ENCODE results near the gene CNTNAP5. TPM values are rescaled to one million over a fixed set of nuclear protein-coding genes. Genes with fewer than 3 reads are reported as not detected.

Gene CNTNAP5
- total and polyA plus RNA-seq, 2 of the 13 experiments (the other 11 are each of a cell fraction or from before 2014, with no cell fraction given): not detected

DNA sequence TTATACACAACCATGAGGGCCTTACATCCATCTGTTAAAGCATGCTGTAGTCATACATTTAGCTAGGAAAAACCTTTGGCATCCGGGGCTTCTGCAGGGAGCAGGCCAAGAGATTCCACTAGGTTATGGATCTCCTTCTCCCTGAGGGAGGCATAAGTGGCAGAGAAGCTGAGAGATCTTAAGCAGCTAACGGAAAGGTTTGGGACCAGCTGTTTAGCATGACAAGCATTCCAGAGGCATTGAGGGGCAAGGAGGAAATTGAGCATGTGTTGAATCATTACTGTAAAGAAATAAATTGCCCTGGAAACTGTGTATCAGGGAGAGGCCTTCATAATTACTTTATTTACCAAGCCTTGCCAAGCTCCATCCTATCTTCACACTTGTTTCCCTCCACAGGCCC lies 643.1 kb downstream of the CNTNAP5 start:
- no peak overlapping the region for H2AFZ ChIP-seq (ENCODE audit: low read length)
- H3K27ac ChIP-seq (ENCODE audit: extremely low read length, insufficient read depth, low read length): no peak overlapping the region
- H3K79me2 ChIP-seq (ENCODE audit: insufficient read depth, low read length): no peaks in the 10 kb centered on the region
- DNase-seq (ENCODE audit: low spot score) (no peak), FAIRE-seq (no peak), ATAC-seq (no peak)
- in situ Hi-C loops (cut with HindIII; ENCODE audit: extremely low pct_ligation_motif_present, low pct_unique_long_range_greater_than_20kb) (no loop called here), intact Hi-C loops (cut with micrococcal nuclease; ENCODE audit: unreplicated experiment) (no loop called here)
- H4K20me1 ChIP-seq (ENCODE audit: insufficient read depth, low read length): no peaks in the 10 kb centered on the region
- BruUV-seq (replicated peaks): no TSS peak
- ChIA-PET CTCF (ENCODE audit: low intra/inter-chr PET ratio, low total read pairs) (no interaction called here), POLR2A (no interaction called here)
- H3K4me3 ChIP-seq (replicated peaks in 1 of 3; ENCODE audit: insufficient read depth in 1 of 3, low read depth in 2 of 3, low read length in 3 of 3): no peak overlapping the region
- no peaks in the 10 kb centered on the region for H3K27me3 ChIP-seq (ENCODE audit: control insufficient read depth in 1 of 2, insufficient read depth in 2 of 2, low read length in 2 of 2)
- no peaks in the 10 kb centered on the region for H3K4me1 ChIP-seq (ENCODE audit: insufficient read depth, low read length)
- no peak overlapping the region for H3K9ac ChIP-seq (ENCODE audit: insufficient read depth, low read depth, low read length)
- H3K4me2 ChIP-seq (ENCODE audit: low read depth, low read length): no peak overlapping the region
- H3K36me3 ChIP-seq (replicated peaks in 1 of 2; ENCODE audit: control insufficient read depth in 1 of 2, insufficient read depth in 2 of 2, low read length in 2 of 2): no peaks in the 10 kb centered on the region
- 7% methylated on average over 2 of the region's 2 CpGs for WGBS (ENCODE audit: low lambda C conversion rate)
- no peak for TF ChIP-seq ZNF451 (CRISPR knock-in tag; IDR thresholded peaks at IDR 0.05)
- TF ChIP-seq, protein P1, sequence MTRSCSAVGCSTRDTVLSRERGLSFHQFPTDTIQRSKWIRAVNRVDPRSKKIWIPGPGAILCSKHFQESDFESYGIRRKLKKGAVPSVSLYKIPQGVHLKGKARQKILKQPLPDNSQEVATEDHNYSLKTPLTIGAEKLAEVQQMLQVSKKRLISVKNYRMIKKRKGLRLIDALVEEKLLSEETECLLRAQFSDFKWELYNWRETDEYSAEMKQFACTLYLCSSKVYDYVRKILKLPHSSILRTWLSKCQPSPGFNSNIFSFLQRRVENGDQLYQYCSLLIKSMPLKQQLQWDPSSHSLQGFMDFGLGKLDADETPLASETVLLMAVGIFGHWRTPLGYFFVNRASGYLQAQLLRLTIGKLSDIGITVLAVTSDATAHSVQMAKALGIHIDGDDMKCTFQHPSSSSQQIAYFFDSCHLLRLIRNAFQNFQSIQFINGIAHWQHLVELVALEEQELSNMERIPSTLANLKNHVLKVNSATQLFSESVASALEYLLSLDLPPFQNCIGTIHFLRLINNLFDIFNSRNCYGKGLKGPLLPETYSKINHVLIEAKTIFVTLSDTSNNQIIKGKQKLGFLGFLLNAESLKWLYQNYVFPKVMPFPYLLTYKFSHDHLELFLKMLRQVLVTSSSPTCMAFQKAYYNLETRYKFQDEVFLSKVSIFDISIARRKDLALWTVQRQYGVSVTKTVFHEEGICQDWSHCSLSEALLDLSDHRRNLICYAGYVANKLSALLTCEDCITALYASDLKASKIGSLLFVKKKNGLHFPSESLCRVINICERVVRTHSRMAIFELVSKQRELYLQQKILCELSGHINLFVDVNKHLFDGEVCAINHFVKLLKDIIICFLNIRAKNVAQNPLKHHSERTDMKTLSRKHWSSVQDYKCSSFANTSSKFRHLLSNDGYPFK (CRISPR knock-in tag; IDR thresholded peaks at IDR 0.05; ENCODE audit: borderline replicate concordance): no peak
- no peak for TF ChIP-seq MEIS2 (CRISPR knock-in tag; IDR thresholded peaks at IDR 0.05)
- TF ChIP-seq, protein P2, sequence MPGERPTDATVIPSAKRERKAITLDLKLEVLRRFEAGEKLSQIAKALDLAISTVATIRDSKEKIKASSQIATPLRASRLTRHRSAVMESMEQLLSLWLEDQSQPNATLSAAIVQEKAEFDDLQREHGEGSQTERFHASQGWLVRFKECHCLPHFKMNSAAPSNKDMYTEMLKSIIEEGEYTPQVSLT (CRISPR knock-in tag; IDR thresholded peaks at IDR 0.05; ENCODE audit: borderline replicate concordance, low read depth): no peak
- no peaks in the 10 kb centered on the region for H3K9me3 ChIP-seq (ENCODE audit: low read length)

DNA sequence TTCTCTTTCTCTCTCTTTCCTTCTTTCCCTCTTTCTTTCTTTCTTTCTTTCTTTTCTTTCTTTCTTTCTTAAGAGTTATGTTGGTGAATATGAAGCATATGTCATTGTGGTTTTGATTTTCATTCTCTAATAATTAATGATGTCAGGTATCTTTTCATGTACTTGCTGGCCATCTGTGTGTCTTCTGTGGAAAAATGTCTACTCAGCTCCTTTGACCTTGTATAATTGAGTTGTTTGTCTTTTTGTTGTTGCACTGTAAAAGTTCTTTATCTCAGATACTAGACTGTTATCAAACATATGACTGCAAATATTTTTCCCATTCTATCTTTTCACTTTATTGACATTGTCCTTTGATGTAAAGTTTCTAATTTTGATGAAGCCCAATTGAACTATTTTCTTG lies 645.1 kb downstream of the CNTNAP5 start:
- Histone ChIP-seq H3K79me2 (ENCODE audit: insufficient read depth, low read length) (no peaks in the 10 kb centered on the region), H3K9me3 (ENCODE audit: low read length) (no peaks in the 10 kb centered on the region), H3K27me3 (ENCODE audit: control insufficient read depth in 1 of 2, insufficient read depth in 2 of 2, low read length in 2 of 2) (no peaks in the 10 kb centered on the region), H2AFZ (ENCODE audit: low read length) (no peak overlapping the region), H3K36me3 (replicated peaks in 1 of 2; ENCODE audit: control insufficient read depth in 1 of 2, insufficient read depth in 2 of 2, low read length in 2 of 2) (no peaks in the 10 kb centered on the region), H3K4me3 (replicated peaks in 1 of 3; ENCODE audit: insufficient read depth in 1 of 3, low read depth in 2 of 3, low read length in 3 of 3) (no peak overlapping the region), H3K4me2 (ENCODE audit: low read depth, low read length) (no peak overlapping the region), H3K4me1 (ENCODE audit: insufficient read depth, low read length) (no peaks in the 10 kb centered on the region), H3K27ac (ENCODE audit: extremely low read length, insufficient read depth, low read length) (no peak overlapping the region), H3K9ac (ENCODE audit: insufficient read depth, low read depth, low read length) (no peak overlapping the region), H4K20me1 (ENCODE audit: insufficient read depth, low read length) (no peaks in the 10 kb centered on the region)
- intact Hi-C loops (cut with micrococcal nuclease; ENCODE audit: unreplicated experiment) (no loop called here), in situ Hi-C loops (cut with HindIII; ENCODE audit: extremely low pct_ligation_motif_present, low pct_unique_long_range_greater_than_20kb) (no loop called here)
- POLR2A ChIA-PET: no interaction called here
- CTCF ChIA-PET (ENCODE audit: low intra/inter-chr PET ratio, low total read pairs): no interaction called here
- FAIRE-seq (no peak), ATAC-seq (no peak), DNase-seq (ENCODE audit: low spot score) (no peak)
- TF ChIP-seq MAFF (IDR thresholded peaks at IDR 0.05; ENCODE audit: low read depth, low read length) (peak; percentile 84), STAG1 (CRISPR knock-in tag; IDR thresholded peaks at IDR 0.05) (no peak), MAFK (conservative IDR thresholded peaks at IDR 0.05 in 1 of 2, IDR thresholded peaks at IDR 0.05 in 1 of 2; ENCODE audit: low read length in 2 of 2) (peak; percentile 78 to 92; a peak in 3 of 4 replicates), ZNF549 (CRISPR knock-in tag; IDR thresholded peaks at IDR 0.05) (no peak), ZNF747 (CRISPR knock-in tag; IDR thresholded peaks at IDR 0.05; ENCODE audit: borderline replicate concordance) (no peak)
- TF ChIP-seq, protein P3, sequence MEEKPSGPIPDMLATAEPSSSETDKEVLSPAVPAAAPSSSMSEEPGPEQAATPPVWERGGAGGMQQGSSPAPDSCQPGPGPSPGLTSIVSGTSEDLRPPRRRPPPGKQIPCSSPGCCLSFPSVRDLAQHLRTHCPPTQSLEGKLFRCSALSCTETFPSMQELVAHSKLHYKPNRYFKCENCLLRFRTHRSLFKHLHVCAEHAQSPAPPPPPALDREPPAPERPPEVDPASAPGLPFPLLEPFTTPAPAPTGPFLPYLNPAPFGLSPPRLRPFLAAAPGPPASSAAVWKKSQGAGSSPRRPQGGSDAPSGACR (CRISPR knock-in tag; IDR thresholded peaks at IDR 0.05): no peak
- TF ChIP-seq, protein P4, sequence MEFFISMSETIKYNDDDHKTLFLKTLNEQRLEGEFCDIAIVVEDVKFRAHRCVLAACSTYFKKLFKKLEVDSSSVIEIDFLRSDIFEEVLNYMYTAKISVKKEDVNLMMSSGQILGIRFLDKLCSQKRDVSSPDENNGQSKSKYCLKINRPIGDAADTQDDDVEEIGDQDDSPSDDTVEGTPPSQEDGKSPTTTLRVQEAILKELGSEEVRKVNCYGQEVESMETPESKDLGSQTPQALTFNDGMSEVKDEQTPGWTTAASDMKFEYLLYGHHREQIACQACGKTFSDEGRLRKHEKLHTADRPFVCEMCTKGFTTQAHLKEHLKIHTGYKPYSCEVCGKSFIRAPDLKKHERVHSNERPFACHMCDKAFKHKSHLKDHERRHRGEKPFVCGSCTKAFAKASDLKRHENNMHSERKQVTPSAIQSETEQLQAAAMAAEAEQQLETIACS (CRISPR knock-in tag; IDR thresholded peaks at IDR 0.05): no peak
- no TSS peak for BruUV-seq (replicated peaks)
